Nucleus accumbens (tissue), 56 donors: ENCODE data around the gene TRPM2.
"Not testable (repeated sequence)": the region's sequence is repeated elsewhere in the genome, so short reads cannot be mapped to it uniquely, and the experiment has no call there.

ENCODE experiments used
- DNase-seq, 56 donors: peaks; one replicate each; lab custom pipeline; 2025; lab: John Stamatoyannopoulos, UW

The TRPM2 gene

GRCh38 chr21:44333509-44334328 lies 19.7 kb upstream of the TRPM2 start:
- DNase-seq = no peak

- DNase-seq = no peak
These were observed 18.9 kb upstream of the TRPM2 start for GRCh38 chr21:44334329-44335030.

- no peak for DNase-seq
These were observed 18.0 kb upstream of the TRPM2 start for GRCh38 chr21:44335266-44336059.

DNA sequence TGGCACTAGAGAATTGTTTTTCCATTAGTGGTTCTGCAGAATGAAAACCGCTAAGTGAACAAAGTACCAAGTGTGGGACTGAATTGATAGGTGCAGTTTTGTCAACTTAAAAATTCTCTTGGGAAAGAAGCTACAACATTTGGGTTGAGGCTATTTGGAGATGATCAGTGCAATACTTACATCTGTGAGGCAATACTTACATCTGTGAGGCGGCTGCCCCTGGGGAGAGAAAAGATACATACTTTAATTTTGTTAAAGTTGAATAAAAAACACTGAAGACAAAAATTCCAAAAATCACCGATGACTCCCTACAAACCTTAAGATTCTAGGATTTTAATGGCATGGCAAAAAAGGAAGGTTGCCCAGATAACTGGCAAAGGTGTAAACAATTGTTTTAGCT lies 16.0 kb upstream of the TRPM2 start:
- no peak for DNase-seq

DNA sequence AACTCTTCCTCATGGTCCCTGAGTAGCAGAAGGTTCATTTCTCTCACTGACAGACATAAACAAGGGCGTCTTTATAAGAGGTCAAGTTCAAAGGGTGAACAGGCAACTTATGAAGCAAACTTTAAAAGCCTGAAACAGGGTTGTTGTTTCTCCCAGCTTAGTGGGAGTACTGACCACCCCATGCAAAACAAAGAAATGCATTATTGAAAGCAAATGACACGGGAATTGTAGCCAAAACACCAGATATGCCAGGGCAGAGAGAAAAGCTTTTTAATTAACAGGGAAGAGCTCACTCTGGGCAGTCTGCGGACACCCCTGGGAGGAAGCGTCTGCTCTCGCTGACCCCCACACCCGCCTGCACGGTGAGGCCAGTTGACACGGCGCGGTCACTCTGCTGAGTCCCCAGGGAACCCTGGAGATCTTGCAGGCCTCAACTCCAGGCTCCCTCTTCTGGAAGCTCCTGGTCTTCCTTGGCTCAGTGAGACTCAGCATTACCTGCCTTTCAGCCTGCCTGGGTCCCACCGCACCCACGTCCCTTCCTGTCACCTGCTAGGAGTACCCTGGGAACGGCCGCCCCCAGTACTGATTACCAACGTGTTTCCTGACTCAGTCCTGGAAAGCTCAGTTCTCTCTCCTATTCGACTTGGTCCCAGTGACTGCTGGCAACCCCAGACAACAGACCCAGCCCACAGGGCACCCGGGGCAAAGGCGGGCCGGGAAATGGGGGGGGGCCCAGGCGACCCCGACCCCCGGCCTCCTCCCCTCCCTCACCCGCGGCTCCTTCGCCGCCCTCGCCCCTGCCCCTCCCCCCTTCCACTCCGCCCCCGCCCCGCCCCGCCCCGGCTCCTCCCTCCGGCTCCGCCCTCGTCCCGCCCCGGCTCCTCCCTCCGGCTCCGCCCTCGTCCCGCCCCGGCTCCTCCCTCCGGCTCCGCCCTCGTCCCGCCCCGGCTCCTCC lies 15.2 kb upstream of the TRPM2 start:
- peak in 54 of 56 donors; percentile 22 to 89 (median 70) for DNase-seq

GRCh38 chr21:44338971-44339910 lies 14.2 kb upstream of the TRPM2 start, which contains the start of gene CFAP410:
Gene CFAP410 (minus strand): TSS chr21:44339390. CDS start chr21:44339194, 196 bp downstream.
- peak; percentile 57 to 100 (median 94) for DNase-seq

DNA sequence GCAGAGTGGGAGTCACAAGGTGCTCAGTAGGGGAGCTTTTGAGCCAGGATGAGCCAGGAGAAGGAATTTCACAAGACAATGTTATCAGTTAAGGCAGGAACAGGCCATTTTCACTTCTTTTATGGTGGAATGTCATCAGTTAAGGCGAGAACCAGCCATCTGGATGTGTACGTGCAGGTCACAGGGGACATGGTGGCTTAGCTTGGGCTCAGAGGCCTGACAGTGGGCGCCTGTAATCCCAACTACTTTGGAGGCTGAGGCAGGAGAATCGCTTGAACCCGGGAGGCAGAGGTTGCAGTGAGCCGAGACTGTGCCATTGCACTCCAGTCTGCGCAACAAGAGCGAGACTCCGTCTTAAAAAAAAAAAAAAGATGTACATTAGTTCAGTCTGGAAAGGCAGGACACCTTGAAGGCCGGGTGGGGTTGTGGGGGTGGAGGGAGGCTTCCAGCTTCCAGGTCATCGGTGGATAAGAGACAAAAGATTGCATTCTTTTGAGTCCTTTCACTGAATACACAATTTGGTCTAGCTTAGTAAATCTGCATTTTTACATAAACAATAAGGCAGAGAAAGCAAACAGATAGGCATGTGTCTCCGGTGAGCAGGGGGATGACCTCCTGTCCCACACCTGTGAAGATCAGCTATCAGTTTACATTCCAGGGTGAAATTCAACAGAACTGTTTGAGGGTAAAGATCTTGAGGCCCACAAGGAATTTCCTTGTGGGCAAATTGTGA lies 11.5 kb upstream of the TRPM2 start:
- DNase-seq = not testable (repeated sequence)

- not testable (repeated sequence) for DNase-seq
These were observed 10.4 kb upstream of the TRPM2 start for GRCh38 chr21:44342981-44343380.

GRCh38 chr21:44344541-44345183 lies 8.8 kb upstream of the TRPM2 start:
- no peak for DNase-seq

GRCh38 chr21:44345495-44345894 lies 7.9 kb upstream of the TRPM2 start:
- DNase-seq = no peak

- no peak for DNase-seq
These were observed 5.4 kb upstream of the TRPM2 start for GRCh38 chr21:44347911-44348451.

- DNase-seq = no peak
These were observed 4.6 kb upstream of the TRPM2 start for GRCh38 chr21:44348861-44349260.

GRCh38 chr21:44349416-44349846 lies 4.0 kb upstream of the TRPM2 start:
- no peak for DNase-seq

- peak in 6 of 56 donors; percentile 9 to 62 (median 28) for DNase-seq
These were observed 3.3 kb upstream of the TRPM2 start for GRCh38 chr21:44349847-44350772.

GRCh38 chr21:44350773-44351481 lies 2.5 kb upstream of the TRPM2 start:
- no peak for DNase-seq
